ENCODE measurements around the gene PRPF18. TPM values are rescaled to one million over a fixed set of nuclear protein-coding genes. Genes with fewer than 3 reads are reported as not detected.

The PRPF18 gene
- total and polyA plus RNA-seq, 2 experiments from 2014 or later = 19.3 to 24.7 TPM

- H3K36me3 ChIP-seq (replicated peaks; ENCODE audit: insufficient read depth, low read depth) = no peaks in the 10 kb centered on the region
- H3K9me3 ChIP-seq (ENCODE audit: low read depth) = no peaks in the 10 kb centered on the region
- H4K20me1 ChIP-seq (ENCODE audit: insufficient read depth, poor library complexity, severe bottlenecking) = no peaks in the 10 kb centered on the region
- no peak overlapping the region for H2AFZ ChIP-seq
- WGBS (ENCODE audit: low lambda C conversion rate, missing lambda C conversion rate) = 79% methylated on average over 5 of the region's 5 CpGs
- H3K27ac ChIP-seq = no peak overlapping the region
- H3K9me2 ChIP-seq (replicated peaks; ENCODE audit: insufficient read depth) = no peaks in the 10 kb centered on the region
- H3K27me3 ChIP-seq = no peaks in the 10 kb centered on the region
- TF ChIP-seq EZH2phosphoT487 (IDR thresholded peaks at IDR 0.05; ENCODE audit: low read depth, severe bottlenecking, unreplicated experiment) (no peak), EZH2 (IDR thresholded peaks at IDR 0.05; ENCODE audit: borderline replicate concordance) (no peak), CTCF (IDR thresholded peaks at IDR 0.05; ENCODE audit: poor library complexity) (no peak)
- no peak overlapping the region for H3K4me2 ChIP-seq
- no peak overlapping the region for H3K4me3 ChIP-seq
- no peaks in the 10 kb centered on the region for H3K4me1 ChIP-seq (ENCODE audit: insufficient read depth)
- no peaks in the 10 kb centered on the region for H3K79me2 ChIP-seq
- no peak for DNase-seq (ENCODE audit: low spot score)
Measured at GRCh38 chr10:13571541-13571940, 15.2 kb upstream of the PRPF18 start.

GRCh38 chr10:13573960-13574359 lies 12.8 kb upstream of the PRPF18 start:
- Histone ChIP-seq H3K9me3 (ENCODE audit: low read depth) (no peaks in the 10 kb centered on the region), H4K20me1 (ENCODE audit: insufficient read depth, poor library complexity, severe bottlenecking) (no peaks in the 10 kb centered on the region), H3K27me3 (no peaks in the 10 kb centered on the region), H3K27ac (no peak overlapping the region), H3K4me1 (ENCODE audit: insufficient read depth) (no peaks in the 10 kb centered on the region), H2AFZ (no peak overlapping the region), H3K4me3 (no peak overlapping the region), H3K79me2 (no peaks in the 10 kb centered on the region), H3K4me2 (no peak overlapping the region), H3K9me2 (replicated peaks; ENCODE audit: insufficient read depth) (no peaks in the 10 kb centered on the region), H3K36me3 (replicated peaks; ENCODE audit: insufficient read depth, low read depth) (no peaks in the 10 kb centered on the region)
- no peak for DNase-seq (ENCODE audit: low spot score)
- TF ChIP-seq CTCF (IDR thresholded peaks at IDR 0.05; ENCODE audit: poor library complexity) (no peak), EZH2phosphoT487 (IDR thresholded peaks at IDR 0.05; ENCODE audit: low read depth, severe bottlenecking, unreplicated experiment) (no peak), EZH2 (IDR thresholded peaks at IDR 0.05; ENCODE audit: borderline replicate concordance) (no peak)
- WGBS (ENCODE audit: low lambda C conversion rate, missing lambda C conversion rate) = 72% methylated on average over 4 of the region's 4 CpGs

- Histone ChIP-seq H3K9me3 (ENCODE audit: low read depth) (no peaks in the 10 kb centered on the region), H3K4me3 (no peak overlapping the region), H2AFZ (no peak overlapping the region), H4K20me1 (ENCODE audit: insufficient read depth, poor library complexity, severe bottlenecking) (no peaks in the 10 kb centered on the region), H3K79me2 (peaks cover 34% of the 10 kb centered on the region), H3K9me2 (replicated peaks; ENCODE audit: insufficient read depth) (no peaks in the 10 kb centered on the region), H3K4me1 (ENCODE audit: insufficient read depth) (peaks cover 5% of the 10 kb centered on the region), H3K36me3 (replicated peaks; ENCODE audit: insufficient read depth, low read depth) (no peaks in the 10 kb centered on the region), H3K27me3 (no peaks in the 10 kb centered on the region), H3K4me2 (no peak overlapping the region), H3K27ac (no peak overlapping the region)
- TF ChIP-seq EZH2 (IDR thresholded peaks at IDR 0.05; ENCODE audit: borderline replicate concordance) = no peak
- no peak for TF ChIP-seq EZH2phosphoT487 (IDR thresholded peaks at IDR 0.05; ENCODE audit: low read depth, severe bottlenecking, unreplicated experiment)
- no peak for TF ChIP-seq CTCF (IDR thresholded peaks at IDR 0.05; ENCODE audit: poor library complexity)
- WGBS (ENCODE audit: low lambda C conversion rate, missing lambda C conversion rate) = 71% methylated on average over 6 of the region's 6 CpGs
- no peak for DNase-seq (ENCODE audit: low spot score)
Measured at GRCh38 chr10:13585195-13585751, 1.5 kb upstream of the PRPF18 start.

Measured in hepatocyte (in vitro differentiated cells).